Endothelial cell of umbilical vein (primary cell): ENCODE measurements around the gene DPH2. TPM values are rescaled to one million over a fixed set of nuclear protein-coding genes. Genes with fewer than 3 reads are reported as not detected.
A peak's percentile ranks its signal among the peaks of the same experiment; 100 is the strongest.

Experiments
- BruUV-seq: library from RNA; stranded (reverse); fragments of 400-500 nt; replicated peaks from 2 replicates; lab custom pipeline; 2021; lab: Mats Ljungman, UMichigan
- CTCF ChIA-PET: fragments of 300-600, 350-600 bp; sonication (Branson Sonifier 250); formaldehyde crosslinking; loops from one replicate; lab custom pipeline; 2021; ENCODE audit warnings: antibody characterized with exemption, inconsistent platforms; lab: Charles Lee
- POLR2A ChIA-PET: fragments of 300-600, 350-600 bp; sonication (Branson Sonifier 250); formaldehyde crosslinking; loops from one replicate; lab custom pipeline; 2021; ENCODE audit warnings: antibody characterized with exemption, inconsistent platforms; lab: Charles Lee
- DNase-seq: peaks from one replicate; pipeline ENCODE4 v3.0.0-alpha.2; 2011; ENCODE audit warnings: low read depth, low spot score
- FAIRE-seq: peaks from 2 replicates; lab custom pipeline; 2011; peaks lifted over from hg19 to GRCh38; lab: Jason Lieb, UNC
- H2AFZ ChIP-seq: 2 replicates; pipeline ENCODE4 v1.6.0; 2012; ENCODE audit warnings: low read depth, low read length, control low read depth, inconsistent platforms
- H3K27ac ChIP-seq: 2 replicates; pipeline ENCODE4 v1.5.1; 2011; ENCODE audit warnings: low read depth, mild to moderate bottlenecking, control low read depth, low read length, moderate library complexity; ENCODE audit not compliant: insufficient read depth
- H3K27me3 ChIP-seq, 2 experiments: 2 replicates each; pipeline versions ENCODE4 v1.6.0 to v1.6.1; 2011; ENCODE audit warnings: low read length in 2 of 2, mixed read lengths in 1 of 2; ENCODE audit not compliant: control insufficient read depth in 2 of 2, insufficient read depth in 2 of 2
- H3K36me3 ChIP-seq, 2 experiments: 2 replicates in 1 of 2; 3 replicates in 1 of 2; pipeline ENCODE4 v1.5.1; 2011; ENCODE audit warnings: low read length in 2 of 2, mild to moderate bottlenecking in 1 of 2, moderate library complexity in 1 of 2; ENCODE audit not compliant: control insufficient read depth in 2 of 2, insufficient read depth in 2 of 2; ENCODE audit errors: extremely low read depth in 1 of 2
- H3K4me1 ChIP-seq: 3 replicates; pipeline ENCODE4 v1.5.1; 2011; ENCODE audit warnings: mild to moderate bottlenecking, low read length; ENCODE audit not compliant: control insufficient read depth, insufficient read depth; ENCODE audit errors: extremely low read depth
- H3K4me2 ChIP-seq: 2 replicates; pipeline ENCODE4 v1.6.1; 2011; ENCODE audit warnings: low read length, control low read depth, mixed read lengths; ENCODE audit not compliant: insufficient read depth
- H3K4me3 ChIP-seq, 3 experiments: fragments of 200-600 bp in 1 of 3; sonication (generic), shearing (Covaris generic) in 1 of 3; replicated peaks in 1 of 3; 2 replicates each; pipeline ENCODE4 v1.5.1; 2011 to 2016; ENCODE audit warnings: control low read depth in 3 of 3, low read length in 3 of 3, mild to moderate bottlenecking in 2 of 3, inconsistent platforms in 1 of 3, low read depth in 1 of 3, moderate library complexity in 1 of 3; ENCODE audit not compliant: insufficient read depth in 1 of 3
- H3K79me2 ChIP-seq: 2 replicates; pipeline ENCODE4 v1.6.0; 2012; ENCODE audit warnings: low read length, inconsistent platforms; ENCODE audit not compliant: control insufficient read depth, insufficient read depth
- H3K9ac ChIP-seq: replicated peaks from 2 replicates; pipeline ENCODE3; 2011; ENCODE audit warnings: low read length, control low read depth; ENCODE audit not compliant: insufficient read depth; ENCODE audit errors: extremely low read depth
- H3K9me1 ChIP-seq: replicated peaks from 3 replicates; pipeline ENCODE4 v1.6.0; 2011; ENCODE audit warnings: mild to moderate bottlenecking, low read length; ENCODE audit not compliant: control insufficient read depth, insufficient read depth; ENCODE audit errors: extremely low read depth
- H3K9me3 ChIP-seq: replicated peaks from 2 replicates; pipeline ENCODE4 v1.5.1; 2012; ENCODE audit warnings: low read length, inconsistent platforms; ENCODE audit not compliant: control insufficient read depth, insufficient read depth
- H4K20me1 ChIP-seq: replicated peaks from 2 replicates; pipeline ENCODE3; 2011; ENCODE audit warnings: mild to moderate bottlenecking, low read length; ENCODE audit not compliant: control insufficient read depth, insufficient read depth; ENCODE audit errors: extremely low read depth
- EZH2 ChIP-seq: IDR thresholded peaks from 2 replicates; pipeline ENCODE4 v1.6.1; 2012; ENCODE audit warnings: borderline replicate concordance, low read depth, mild to moderate bottlenecking, moderate library complexity, low read length, inconsistent platforms; ENCODE audit not compliant: severe bottlenecking
- FOS ChIP-seq: IDR thresholded peaks from 2 replicates; pipeline ENCODE4 v1.6.1; 2011; ENCODE audit warnings: mild to moderate bottlenecking, low read length, moderate library complexity, borderline replicate concordance; ENCODE audit not compliant: insufficient read depth
- GATA2 ChIP-seq: IDR thresholded peaks from 2 replicates; pipeline ENCODE4 v1.7.0; 2011; ENCODE audit warnings: low read depth, mild to moderate bottlenecking, moderate library complexity, mixed read lengths, low read length; ENCODE audit not compliant: insufficient read length, insufficient read depth
- JUN ChIP-seq: IDR thresholded peaks from 2 replicates; pipeline ENCODE4 v1.6.1; 2011; ENCODE audit warnings: borderline replicate concordance, low read depth; ENCODE audit not compliant: insufficient read length, insufficient read depth
- POLR2AphosphoS5 ChIP-seq: IDR thresholded peaks from 2 replicates; pipeline ENCODE4 v1.6.1; 2012; ENCODE audit warnings: low read depth, mild to moderate bottlenecking, control low read depth, low read length, moderate library complexity; ENCODE audit not compliant: insufficient read depth
- dilution Hi-C: fragments of 300-500 bp; cut with MboI; formaldehyde crosslinking; loops from one replicate; pipeline ENCODE4 v1.15.0; 2019; ENCODE audit warnings: low sequenced_read_pairs; ENCODE audit not compliant: extremely low pct_ligation_motif_present
- intact Hi-C: fragments of 100-400 bp; cut with micrococcal nuclease; formaldehyde crosslinking; loops from one replicate; pipeline ENCODE4 v1.10.0; 2022
- polyA plus RNA-seq, 4 experiments: library from polyadenylated mRNA; depleted of rRNA in 3 of 4; stranded (reverse) in 3 of 4; unstranded in 1 of 4; fragments of >200 nt; gene quantifications; 2 replicates each; pipeline versions ENCODE4 v1.2.1 to v1.2.3, GENCODE V29; 2011 to 2012; ENCODE audit warnings: missing spikeins in 1 of 4
- total RNA-seq: library from RNA; stranded (reverse); gene quantifications from 2 replicates; pipeline ENCODE4 v1.2.3, GENCODE V29; 2021
- TF ChIP-seq, protein P1 (sequence below): IDR thresholded peaks from 2 replicates; pipeline ENCODE4 v1.6.1; 2011; ENCODE audit not compliant: insufficient read depth, insufficient read length

DPH2 gene
- total and polyA plus RNA-seq, 2 donors (not counting 3 experiments of a cell fraction or from before 2014, with no cell fraction given): 28.1 to 59.1 TPM

DNA sequence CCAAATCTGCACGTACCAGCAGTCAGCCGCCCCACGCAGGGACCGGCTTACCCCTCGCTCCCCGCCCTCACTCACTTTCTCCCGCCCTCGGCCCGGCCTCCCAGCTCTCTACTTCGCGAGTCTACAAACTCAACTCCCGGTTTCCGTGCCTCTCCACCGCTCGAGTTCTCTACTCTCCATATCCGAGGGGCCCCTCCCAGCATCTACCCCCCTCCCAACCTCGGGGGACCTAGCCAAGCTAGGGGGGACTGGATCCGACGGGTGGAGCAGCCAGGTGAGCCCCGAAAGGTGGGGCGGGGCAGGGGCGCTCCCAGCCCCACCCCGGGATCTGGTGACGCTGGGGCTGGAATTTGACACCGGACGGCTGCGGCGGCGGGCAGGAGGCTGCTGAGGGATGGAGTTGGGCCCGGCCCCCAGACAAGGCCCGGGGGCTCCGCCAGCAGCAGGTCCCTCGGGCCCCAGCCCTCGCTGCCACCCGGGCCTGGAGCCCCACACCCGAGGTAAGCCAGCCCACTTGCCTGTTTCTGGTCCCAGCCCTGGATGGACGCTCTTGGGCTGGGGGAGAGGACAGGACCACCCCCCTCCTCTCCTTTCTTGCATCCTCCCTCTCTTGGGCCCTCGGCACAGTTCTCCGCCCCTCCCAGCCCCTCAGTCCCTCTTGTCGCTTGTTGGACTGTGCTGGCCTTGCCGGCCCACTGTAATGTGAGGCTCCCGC lies 36.3 kb upstream of the DPH2 start, which contains the start of gene ARTN:
Gene ARTN, plus strand, starts transcription at position 416 of the 715 bp plus-strand sequence. CDS start 1,856 bp downstream, outside the sequence.
- dilution Hi-C loops: loop anchor here (25.0 kb wide), 1 partner anchor 171 kb away; no protein-coding TSS in a partner anchor
- peak within 1 kb of the TSS; percentile 42 for H3K4me2 ChIP-seq

More for the DNA sequence above, 36.3 kb upstream of the DPH2 start, which contains the start of gene ARTN:
- Histone ChIP-seq H3K9me1 (no peaks in the 10 kb centered on the region), H3K79me2 (no peaks in the 10 kb centered on the region), H3K4me3 (peak within 1 kb of the TSS in 2 of 3 experiments; percentile 5 to 18), H4K20me1 (no peaks in the 10 kb centered on the region), H3K9ac (no peak within 1 kb of the TSS), H3K27me3 (peaks cover 2 to 9% of the 10 kb centered on the region in 2 experiments), H2AFZ (peak within 1 kb of the TSS; percentile 32), H3K9me3 (no peaks in the 10 kb centered on the region), H3K27ac (no peak within 1 kb of the TSS), H3K36me3 (no peaks in the 10 kb centered on the region), H3K4me1 (peaks cover 5% of the 10 kb centered on the region)
- intact Hi-C loops: loop anchor here (1.0 to 5.0 kb wide), 5 partner anchors 81 to 404 kb away; partner anchors contain the start of genes KDM4A and ST3GAL3
- DNase-seq (no peak), FAIRE-seq (no peak)
- no TSS peak for BruUV-seq
- ChIA-PET POLR2A (interaction anchor here (1.4 kb wide), 1 partner anchor 170 kb away, joined by 4 read pairs; no protein-coding TSS in a partner anchor), CTCF (interaction anchor here (0.8 to 18.1 kb wide), 39 partner anchors 8 to 703 kb away, joined by 3 to 965 read pairs (median 6); partner anchors contain the start of genes ATP6V0B, IPO13 and ST3GAL3)
- TF ChIP-seq EZH2 (peak; percentile 46), GATA2 (no peak), JUN (no peak), FOS (no peak), POLR2AphosphoS5 (no peak)
- TF ChIP-seq, protein P1, sequence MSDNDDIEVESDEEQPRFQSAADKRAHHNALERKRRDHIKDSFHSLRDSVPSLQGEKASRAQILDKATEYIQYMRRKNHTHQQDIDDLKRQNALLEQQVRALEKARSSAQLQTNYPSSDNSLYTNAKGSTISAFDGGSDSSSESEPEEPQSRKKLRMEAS: no peak
